ENCODE data around the gene TENT4B. TPM values are rescaled to one million over a fixed set of nuclear protein-coding genes. Genes with fewer than 3 reads are reported as not detected.

TENT4B gene
- total RNA-seq, 1 experiment from 2014 or later: 13.0 TPM

- Histone ChIP-seq H2AFZ (ENCODE audit: low read length) (no peak overlapping the region), H4K5ac (ENCODE audit: insufficient read length, low read depth, low read length) (no peak overlapping the region), H4K20me1 (ENCODE audit: control insufficient read depth, insufficient read depth, insufficient read length) (peaks cover 3% of the 10 kb centered on the region), H4K91ac (ENCODE audit: insufficient read length, low read depth, low read length) (no peak overlapping the region), H2BK20ac (ENCODE audit: low read depth, low read length, poor library complexity, severe bottlenecking) (no peak overlapping the region), H4K8ac (replicated peaks; ENCODE audit: insufficient read length, low read depth, low read length) (no peak overlapping the region), H2BK12ac (ENCODE audit: insufficient read length, low read depth, low read length) (no peak overlapping the region), H3K23ac (ENCODE audit: insufficient read length, low read depth, low read length) (no peak overlapping the region), H3K4me2 (ENCODE audit: insufficient read depth, insufficient read length, low read length) (no peak overlapping the region), H3K9ac (ENCODE audit: extremely low read depth, insufficient read length, low read length) (no peak overlapping the region), H2BK5ac (ENCODE audit: insufficient read length, low read length) (no peak overlapping the region), H3K27ac (ENCODE audit: insufficient read length, low read depth, low read length) (no peak overlapping the region), H3K9me3 (ENCODE audit: control insufficient read depth, low read depth, low read length) (no peaks in the 10 kb centered on the region), H3K18ac (ENCODE audit: insufficient read length, low read depth, low read length) (no peak overlapping the region), H3K27me3 (ENCODE audit: insufficient read depth, low read length) (no peaks in the 10 kb centered on the region), H3K79me2 (ENCODE audit: insufficient read depth, low read length) (peaks cover 4% of the 10 kb centered on the region; the same call in 1 of the 2 replicates), H2BK15ac (ENCODE audit: low read depth, low read length) (no peak overlapping the region), H3K23me2 (ENCODE audit: insufficient read length, low read depth, low read length, poor library complexity, severe bottlenecking) (no peaks in the 10 kb centered on the region), H2AK5ac (ENCODE audit: insufficient read length, low read length) (no peak overlapping the region), H3K79me1 (ENCODE audit: insufficient read depth, low read depth, low read length, poor library complexity, severe bottlenecking) (no peaks in the 10 kb centered on the region), H3K14ac (ENCODE audit: insufficient read depth, low read length) (no peak overlapping the region; the same call in 1 of the 2 replicates), H3K4me1 (ENCODE audit: insufficient read depth, low read length) (no peaks in the 10 kb centered on the region), H3K4ac (ENCODE audit: low read depth, low read length) (no peak overlapping the region), H2BK120ac (ENCODE audit: low read depth, low read length, poor library complexity, severe bottlenecking) (no peak overlapping the region), H3T11ph (ENCODE audit: low read length) (no peak overlapping the region), H3K56ac (ENCODE audit: insufficient read length, low read depth, low read length) (no peak overlapping the region)
- H3K36me3 Mint-ChIP-seq (ENCODE audit: insufficient read depth in 1 of 3, low read depth in 3 of 3): peaks cover 0 to 1% (median 0%) of the 10 kb centered on the region in 3 experiments; a peak in 2 of 7 replicates
- no peaks in the 10 kb centered on the region; a peak in 1 of 5 replicates for H3K9me3 Mint-ChIP-seq
- peak overlapping the region in 2 of 3 experiments; percentile 42 to 88; a peak in 2 of 7 replicates for H3K27ac Mint-ChIP-seq
- H3K4me3 Mint-ChIP-seq: no peak overlapping the region
- peaks cover 9 to 10% of the 10 kb centered on the region in 2 experiments for H3K4me1 Mint-ChIP-seq
- no CpG with 5 or more reads among the region's 5 CpGs for WGBS (ENCODE audit: extremely low coverage, insufficient read length, low lambda C conversion rate)
- TF ChIP-seq, protein P1, sequence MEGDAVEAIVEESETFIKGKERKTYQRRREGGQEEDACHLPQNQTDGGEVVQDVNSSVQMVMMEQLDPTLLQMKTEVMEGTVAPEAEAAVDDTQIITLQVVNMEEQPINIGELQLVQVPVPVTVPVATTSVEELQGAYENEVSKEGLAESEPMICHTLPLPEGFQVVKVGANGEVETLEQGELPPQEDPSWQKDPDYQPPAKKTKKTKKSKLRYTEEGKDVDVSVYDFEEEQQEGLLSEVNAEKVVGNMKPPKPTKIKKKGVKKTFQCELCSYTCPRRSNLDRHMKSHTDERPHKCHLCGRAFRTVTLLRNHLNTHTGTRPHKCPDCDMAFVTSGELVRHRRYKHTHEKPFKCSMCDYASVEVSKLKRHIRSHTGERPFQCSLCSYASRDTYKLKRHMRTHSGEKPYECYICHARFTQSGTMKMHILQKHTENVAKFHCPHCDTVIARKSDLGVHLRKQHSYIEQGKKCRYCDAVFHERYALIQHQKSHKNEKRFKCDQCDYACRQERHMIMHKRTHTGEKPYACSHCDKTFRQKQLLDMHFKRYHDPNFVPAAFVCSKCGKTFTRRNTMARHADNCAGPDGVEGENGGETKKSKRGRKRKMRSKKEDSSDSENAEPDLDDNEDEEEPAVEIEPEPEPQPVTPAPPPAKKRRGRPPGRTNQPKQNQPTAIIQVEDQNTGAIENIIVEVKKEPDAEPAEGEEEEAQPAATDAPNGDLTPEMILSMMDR (conservative IDR thresholded peaks at IDR 0.05): no peak
- H3K27me3 Mint-ChIP-seq (ENCODE audit: low read depth): no peaks in the 10 kb centered on the region
- DNase-seq: no peak
Observed at GRCh38 chr16:50202926-50203624, 50.0 kb downstream of the TENT4B start.
